SK-N-SH (cell line): ENCODE measurements around the gene LRRC8D. TPM values are rescaled to one million over a fixed set of nuclear protein-coding genes. Genes with fewer than 3 reads are reported as not detected.

ENCODE experiments used
- CTCF ChIA-PET: fragments of 300-600, 350-600 bp; formaldehyde crosslinking; extraction: SDS; loops from one replicate; lab custom pipeline; 2021; lab: Yijun Ruan, JAX
- POLR2A ChIA-PET: fragments of 350-600 bp; sonication (Branson Sonifier 250); formaldehyde crosslinking; extraction: SDS; loops from one replicate; lab custom pipeline; 2020; ENCODE audit warnings: antibody characterized with exemption, inconsistent platforms; lab: Yijun Ruan, JAX
- DNase-seq: peaks from one replicate; pipeline ENCODE4 v3.0.0; 2012
- H2AFZ ChIP-seq: fragments of 200-600 bp; sonication (generic); 2 replicates; pipeline ENCODE4 v1.8.1; 2016; ENCODE audit warnings: antibody characterized with exemption, mild to moderate bottlenecking, low read depth
- H3F3A ChIP-seq: fragments of 200-600 bp; sonication (generic); replicated peaks from 2 replicates; pipeline ENCODE3; 2016; ENCODE audit warnings: antibody characterized with exemption, mild to moderate bottlenecking; ENCODE audit not compliant: insufficient read depth
- H3K27ac ChIP-seq, 2 experiments: fragments of 200-500 bp in 1 of 2; fragments of 200-600 bp in 1 of 2; sonication (Bioruptor generic) in 1 of 2; sonication (generic), shearing (Covaris generic) in 1 of 2; 2 replicates each; pipeline versions ENCODE4 v1.5.1 to v1.6.1; 2014 to 2016; ENCODE audit warnings: low read depth in 2 of 2, inconsistent platforms in 1 of 2, low read length in 1 of 2, mild to moderate bottlenecking in 1 of 2, mixed read lengths in 1 of 2
- H3K27me3 ChIP-seq: fragments of 200-600 bp; sonication (generic), shearing (Covaris generic); 2 replicates; pipeline ENCODE4 v1.6.1; 2016; ENCODE audit warnings: mixed run types; ENCODE audit not compliant: insufficient read depth
- H3K36me3 ChIP-seq, 2 experiments: fragments of 200-500 bp in 1 of 2; fragments of 200-600 bp in 1 of 2; sonication (Bioruptor generic) in 1 of 2; sonication (generic) in 1 of 2; replicated peaks in 1 of 2; 2 replicates each; pipeline versions ENCODE3 to v1.5.1; 2014 to 2016; ENCODE audit warnings: low read length in 1 of 2, mild to moderate bottlenecking in 1 of 2; ENCODE audit not compliant: insufficient read depth in 2 of 2, control insufficient read depth in 1 of 2
- H3K4me1 ChIP-seq, 2 experiments: fragments of 200-500 bp in 1 of 2; fragments of 200-600 bp in 1 of 2; sonication (Bioruptor generic) in 1 of 2; sonication (generic), shearing (Covaris generic) in 1 of 2; 2 replicates each; pipeline versions ENCODE4 v1.5.1 to v1.6.1; 2014 to 2016; ENCODE audit warnings: low read depth in 1 of 2, low read length in 1 of 2, mixed run types in 1 of 2; ENCODE audit not compliant: insufficient read depth in 2 of 2, control insufficient read depth in 1 of 2
- H3K4me2 ChIP-seq: fragments of 200-600 bp; sonication (generic), shearing (Covaris generic); 2 replicates; pipeline ENCODE4 v1.6.1; 2017; ENCODE audit warnings: mixed run types
- H3K4me3 ChIP-seq, 2 experiments: fragments of 200-500 bp in 1 of 2; fragments of 200-600 bp in 1 of 2; sonication (Bioruptor generic) in 1 of 2; sonication (generic), shearing (Covaris generic) in 1 of 2; 2 replicates each; pipeline versions ENCODE4 v1.5.1 to v1.8.1; 2014 to 2016; ENCODE audit warnings: low read depth in 2 of 2, inconsistent platforms in 1 of 2, low read length in 1 of 2, mild to moderate bottlenecking in 1 of 2, mixed read lengths in 1 of 2, moderate library complexity in 1 of 2
- H3K79me2 ChIP-seq: fragments of 200-600 bp; sonication (generic); 2 replicates; pipeline ENCODE4 v1.8.1; 2017; ENCODE audit warnings: mild to moderate bottlenecking; ENCODE audit not compliant: insufficient read depth
- H3K9ac ChIP-seq: fragments of 200-600 bp; sonication (generic); 2 replicates; pipeline ENCODE4 v1.6.1; 2017; ENCODE audit warnings: mixed run types
- H3K9me2 ChIP-seq: fragments of 200-600 bp; sonication (generic); 2 replicates; pipeline ENCODE4 v1.6.1; 2017; ENCODE audit warnings: mixed run types
- H3K9me3 ChIP-seq: fragments of 200-600 bp; sonication (generic); 2 replicates; pipeline ENCODE4 v1.6.1; 2017; ENCODE audit warnings: mixed run types, mild to moderate bottlenecking, moderate library complexity
- H4K20me1 ChIP-seq: fragments of 200-600 bp; sonication (generic); 2 replicates; pipeline ENCODE4 v1.6.1; 2017; ENCODE audit warnings: mild to moderate bottlenecking, mixed run types; ENCODE audit not compliant: insufficient read depth
- ELF1 ChIP-seq: IDR thresholded peaks from 2 replicates; pipeline ENCODE4 v1.4.0; 2012
- EP300 ChIP-seq, 2 experiments: IDR thresholded peaks; 2 replicates each; pipeline versions ENCODE4 v1.4.0 to v1.6.1; 2012; ENCODE audit warnings: borderline replicate concordance in 1 of 2, low read depth in 1 of 2, low read length in 1 of 2
- EZH2phosphoT487 ChIP-seq: fragments of 200-600 bp; sonication (generic); IDR thresholded peaks from 2 replicates; pipeline ENCODE4 v1.6.1; 2017; ENCODE audit warnings: low read depth, mixed run types, mild to moderate bottlenecking, antibody characterized with exemption, moderate library complexity, borderline replicate concordance
- FOSL2 ChIP-seq: IDR thresholded peaks from 2 replicates; pipeline ENCODE4 v1.4.0; 2012; ENCODE audit warnings: low read depth, mild to moderate bottlenecking, moderate library complexity, borderline replicate concordance
- FOXJ3 ChIP-seq: sonication (generic); formaldehyde crosslinking; IDR thresholded peaks from 2 replicates; pipeline ENCODE4 v1.5.1; 2020; ENCODE audit warnings: mild to moderate bottlenecking, missing genetic modification reagents
- GABPA ChIP-seq: IDR thresholded peaks from 2 replicates; pipeline ENCODE4 v1.4.0; 2012; ENCODE audit warnings: low read depth, mild to moderate bottlenecking
- GATA2 ChIP-seq: sonication (generic); formaldehyde crosslinking; IDR thresholded peaks from 2 replicates; pipeline ENCODE4 v1.5.0; 2020; ENCODE audit warnings: mild to moderate bottlenecking, missing genetic modification reagents
- IRF3 ChIP-seq: fragments of 150-350 bp; IDR thresholded peaks from 2 replicates; pipeline ENCODE4 v1.6.1; 2016; ENCODE audit warnings: mild to moderate bottlenecking, low read depth, low read length
- MEF2A ChIP-seq: IDR thresholded peaks from 2 replicates; pipeline ENCODE4 v1.4.0; 2012; ENCODE audit warnings: low read depth, borderline replicate concordance
- NFIC ChIP-seq: IDR thresholded peaks from 2 replicates; pipeline ENCODE4 v1.4.0; 2012; ENCODE audit warnings: borderline replicate concordance
- NRF1 ChIP-seq: IDR thresholded peaks from 2 replicates; pipeline ENCODE4 v1.6.1; 2012; ENCODE audit warnings: low read depth, mild to moderate bottlenecking, low read length
- POLR2AphosphoS5 ChIP-seq: IDR thresholded peaks from 2 replicates; pipeline ENCODE4 v1.6.1; 2012; ENCODE audit warnings: low read depth, low read length
- RAD21 ChIP-seq: IDR thresholded peaks from 2 replicates; pipeline ENCODE4 v1.6.1; 2012; ENCODE audit warnings: mild to moderate bottlenecking, low read length
- SIN3A ChIP-seq: IDR thresholded peaks from 2 replicates; pipeline ENCODE4 v1.6.1; 2012; ENCODE audit warnings: low read depth, mild to moderate bottlenecking, low read length, moderate library complexity, borderline replicate concordance
- SMC3 ChIP-seq: IDR thresholded peaks from 2 replicates; pipeline ENCODE4 v1.6.1; 2012; ENCODE audit warnings: low read depth, low read length, improper control_type of control experiment
- TCF12 ChIP-seq: IDR thresholded peaks from 2 replicates; pipeline ENCODE4 v1.4.0; 2012
- TEAD4 ChIP-seq: IDR thresholded peaks from 2 replicates; pipeline ENCODE4 v1.4.0; 2012; ENCODE audit warnings: mild to moderate bottlenecking, borderline replicate concordance; ENCODE audit not compliant: insufficient read depth
- WGBS: methylation state at CpG from one replicate; pipeline ENCODE4 v1.1.6; 2017; ENCODE audit warnings: low lambda C conversion rate; 5-methylcytosine and 5-hydroxymethylcytosine counted together
- polyA plus RNA-seq, 3 experiments: library from polyadenylated mRNA; depleted of rRNA; stranded (reverse); fragments of >200 nt; gene quantifications; 2 replicates each; pipeline ENCODE4 v1.2.3, GENCODE V29; 2012
- TF ChIP-seq, protein P1 (sequence below): IDR thresholded peaks from 2 replicates; pipeline ENCODE4 v1.6.1; 2012; ENCODE audit warnings: mild to moderate bottlenecking, low read depth, low read length, moderate library complexity

The LRRC8D gene
- polyA plus RNA-seq, 1 of the 3 experiments (the other 2 are of a cell fraction) = 15.0 TPM

GRCh38 chr1:89829186-89829585 is 8.4 kb downstream of the LRRC8D start:
- no peak for TF ChIP-seq EZH2phosphoT487
- no peak for TF ChIP-seq NRF1
- TF ChIP-seq NFIC = no peak
- no peak for TF ChIP-seq GABPA
- no peak for TF ChIP-seq FOSL2
- TF ChIP-seq, protein P1, sequence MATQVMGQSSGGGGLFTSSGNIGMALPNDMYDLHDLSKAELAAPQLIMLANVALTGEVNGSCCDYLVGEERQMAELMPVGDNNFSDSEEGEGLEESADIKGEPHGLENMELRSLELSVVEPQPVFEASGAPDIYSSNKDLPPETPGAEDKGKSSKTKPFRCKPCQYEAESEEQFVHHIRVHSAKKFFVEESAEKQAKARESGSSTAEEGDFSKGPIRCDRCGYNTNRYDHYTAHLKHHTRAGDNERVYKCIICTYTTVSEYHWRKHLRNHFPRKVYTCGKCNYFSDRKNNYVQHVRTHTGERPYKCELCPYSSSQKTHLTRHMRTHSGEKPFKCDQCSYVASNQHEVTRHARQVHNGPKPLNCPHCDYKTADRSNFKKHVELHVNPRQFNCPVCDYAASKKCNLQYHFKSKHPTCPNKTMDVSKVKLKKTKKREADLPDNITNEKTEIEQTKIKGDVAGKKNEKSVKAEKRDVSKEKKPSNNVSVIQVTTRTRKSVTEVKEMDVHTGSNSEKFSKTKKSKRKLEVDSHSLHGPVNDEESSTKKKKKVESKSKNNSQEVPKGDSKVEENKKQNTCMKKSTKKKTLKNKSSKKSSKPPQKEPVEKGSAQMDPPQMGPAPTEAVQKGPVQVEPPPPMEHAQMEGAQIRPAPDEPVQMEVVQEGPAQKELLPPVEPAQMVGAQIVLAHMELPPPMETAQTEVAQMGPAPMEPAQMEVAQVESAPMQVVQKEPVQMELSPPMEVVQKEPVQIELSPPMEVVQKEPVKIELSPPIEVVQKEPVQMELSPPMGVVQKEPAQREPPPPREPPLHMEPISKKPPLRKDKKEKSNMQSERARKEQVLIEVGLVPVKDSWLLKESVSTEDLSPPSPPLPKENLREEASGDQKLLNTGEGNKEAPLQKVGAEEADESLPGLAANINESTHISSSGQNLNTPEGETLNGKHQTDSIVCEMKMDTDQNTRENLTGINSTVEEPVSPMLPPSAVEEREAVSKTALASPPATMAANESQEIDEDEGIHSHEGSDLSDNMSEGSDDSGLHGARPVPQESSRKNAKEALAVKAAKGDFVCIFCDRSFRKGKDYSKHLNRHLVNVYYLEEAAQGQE = no peak
- no peak for TF ChIP-seq RAD21
- TF ChIP-seq IRF3 = no peak
- no peak for TF ChIP-seq SIN3A
- TF ChIP-seq FOXJ3 (CRISPR knock-in tag) = no peak
- TF ChIP-seq MEF2A = no peak
- no peak for TF ChIP-seq TCF12
- no peak for TF ChIP-seq POLR2AphosphoS5
- no peak for TF ChIP-seq TEAD4
- no peak for TF ChIP-seq ELF1
- TF ChIP-seq EP300 (IDR thresholded peaks at IDR 0.05; ENCODE audit: borderline replicate concordance in 1 of 2, low read depth in 1 of 2, low read length in 1 of 2) = no peak
- no peak for TF ChIP-seq SMC3
- TF ChIP-seq GATA2 (CRISPR knock-in tag) = no peak
- H3K27me3 ChIP-seq = no peaks in the 10 kb centered on the region
- no peak overlapping the region for H3K4me2 ChIP-seq
- CTCF ChIA-PET = interaction anchor here (2.0 kb wide), 1 partner anchor 25 kb away, joined by 7 read pairs; no protein-coding TSS in a partner anchor
- no peaks in the 10 kb centered on the region for H4K20me1 ChIP-seq
- peaks cover 0 to 11% of the 10 kb centered on the region in 2 experiments for H3K36me3 ChIP-seq
- no peak overlapping the region for H2AFZ ChIP-seq
- H3K4me3 ChIP-seq = no peak overlapping the region
- no peaks in the 10 kb centered on the region for H3K79me2 ChIP-seq
- H3F3A ChIP-seq = no peaks in the 10 kb centered on the region
- no peak overlapping the region for H3K27ac ChIP-seq
- no peak for DNase-seq
- WGBS = 99% methylated on average over 4 of the region's 4 CpGs
- H3K4me1 ChIP-seq = peaks cover 0 to 2% of the 10 kb centered on the region in 2 experiments; a peak in 2 of 4 replicates
- H3K9me3 ChIP-seq = no peaks in the 10 kb centered on the region
- POLR2A ChIA-PET = no interaction called here
- no peak overlapping the region for H3K9ac ChIP-seq
- H3K9me2 ChIP-seq = no peaks in the 10 kb centered on the region
